HL-60/S4 treated with retinoic acid at 250 ng/mL for 4 days and 3 days (cell line): Measurements from ENCODE around the gene CALCA.

Experiments used
- in situ Hi-C: fragments of 300-500 bp; cut with MboI; formaldehyde crosslinking; loops from 2 replicates; pipeline ENCODE4 v1.7.0; 2022; ENCODE audit warnings: low sequenced_read_pairs

CALCA gene

DNA sequence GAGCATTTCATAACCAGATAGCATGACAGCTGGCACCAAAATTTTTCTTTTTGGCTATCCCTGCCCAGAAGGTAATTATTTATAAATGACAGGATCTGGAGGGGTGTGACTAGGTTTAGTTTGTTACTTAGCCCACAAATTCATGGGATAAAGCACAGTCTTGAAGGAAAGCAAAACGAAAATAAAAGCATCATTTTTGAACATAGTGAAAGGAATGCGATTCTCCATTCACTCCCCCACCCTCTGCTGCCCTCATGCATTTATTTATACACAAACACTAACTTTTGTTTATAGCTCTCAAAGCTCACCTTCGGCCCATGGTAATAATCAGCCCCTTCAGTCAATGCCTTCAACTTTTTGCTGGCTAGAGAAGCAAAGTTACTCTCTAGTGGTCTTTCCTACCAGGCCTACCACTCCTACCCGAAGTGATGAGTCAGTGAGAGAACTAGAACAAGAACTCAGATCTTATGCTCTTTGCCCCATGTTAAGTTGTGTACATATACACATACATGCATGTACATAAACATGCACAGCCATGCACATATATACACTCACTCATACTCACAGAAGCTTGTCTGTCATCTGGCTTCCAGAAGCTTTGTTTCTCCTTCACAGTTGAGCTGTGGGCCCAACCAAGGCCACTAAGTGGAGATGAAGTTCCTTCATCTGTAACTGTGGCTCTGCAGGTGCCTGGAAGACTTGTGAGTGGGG lies 22.6 kb downstream of the CALCA start:
- in situ Hi-C loops, result no loop called here

DNA sequence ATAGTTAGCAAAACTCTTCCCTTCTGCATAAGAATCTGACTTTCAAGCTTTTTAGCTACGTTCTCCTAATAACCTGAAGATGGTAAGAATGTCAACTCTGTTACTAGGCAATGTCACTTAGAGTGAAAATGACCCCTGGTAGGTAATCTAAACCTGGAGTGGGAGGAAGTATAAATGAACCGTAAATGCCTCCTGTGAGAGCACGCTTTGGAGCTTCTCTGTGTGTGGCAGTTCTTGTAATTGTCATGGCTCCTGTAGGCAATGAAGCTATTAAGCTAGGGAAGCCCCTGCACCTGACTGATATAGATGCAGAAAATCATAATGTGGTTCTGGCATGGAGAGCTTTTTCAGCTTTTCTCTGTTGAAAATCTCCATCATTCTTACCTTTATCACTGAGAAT lies 29.4 kb downstream of the CALCA start:
- in situ Hi-C loops, result no loop called here

DNA sequence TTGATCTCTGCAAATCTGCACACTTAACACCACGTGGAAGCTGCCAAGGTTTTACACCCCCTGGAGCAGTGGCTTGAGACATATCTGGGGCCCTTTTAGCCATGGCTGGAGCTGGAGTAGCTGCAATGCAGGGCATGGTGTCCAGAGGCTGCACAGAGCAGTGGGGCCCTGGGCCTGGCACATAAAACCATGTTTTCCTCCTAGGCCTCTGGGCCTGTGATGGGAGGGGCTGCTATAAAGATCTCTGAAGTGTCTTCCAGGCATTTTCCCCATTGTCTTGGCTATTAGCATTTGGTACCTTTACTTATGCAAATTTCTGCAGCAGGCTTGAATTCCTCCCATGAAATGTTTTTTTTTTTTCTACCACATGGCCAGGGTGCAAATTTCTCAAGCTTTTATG lies 33.2 kb downstream of the CALCA start:
- in situ Hi-C loops, result no loop called here

DNA sequence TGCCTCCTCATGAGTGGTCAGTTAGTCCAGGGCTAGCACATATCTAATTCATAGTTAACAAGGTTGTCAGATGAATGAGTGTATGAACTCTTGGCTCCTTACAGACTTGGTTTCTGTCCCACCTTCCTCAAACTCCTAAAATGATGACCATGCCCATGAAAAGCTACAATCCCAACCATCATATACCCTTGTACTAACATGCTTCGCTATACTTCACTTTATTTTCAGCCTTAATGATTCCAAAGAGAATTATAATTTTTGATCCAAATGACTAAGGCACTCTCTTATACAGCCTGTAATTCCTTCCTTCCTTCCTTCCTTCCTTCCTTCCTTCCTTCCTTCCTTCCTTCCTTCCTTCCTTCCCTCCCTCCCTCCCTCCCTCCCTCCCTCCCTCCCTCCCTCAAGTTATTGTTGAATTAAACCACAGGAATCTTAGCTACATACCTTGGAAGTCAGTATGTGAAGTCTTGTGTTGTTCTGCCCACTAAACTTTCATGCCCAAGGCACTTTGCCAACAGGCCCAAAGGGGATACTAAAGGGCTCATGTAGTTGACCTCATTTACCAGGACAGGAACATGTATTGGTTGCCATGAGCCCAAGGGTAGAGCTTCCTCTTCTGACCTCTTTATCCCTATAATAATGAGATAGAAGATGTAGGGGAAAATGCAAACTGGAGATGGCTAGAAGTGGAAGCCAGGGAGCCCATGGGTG lies 37.4 kb downstream of the CALCA start:
- in situ Hi-C loops, result no loop called here

DNA sequence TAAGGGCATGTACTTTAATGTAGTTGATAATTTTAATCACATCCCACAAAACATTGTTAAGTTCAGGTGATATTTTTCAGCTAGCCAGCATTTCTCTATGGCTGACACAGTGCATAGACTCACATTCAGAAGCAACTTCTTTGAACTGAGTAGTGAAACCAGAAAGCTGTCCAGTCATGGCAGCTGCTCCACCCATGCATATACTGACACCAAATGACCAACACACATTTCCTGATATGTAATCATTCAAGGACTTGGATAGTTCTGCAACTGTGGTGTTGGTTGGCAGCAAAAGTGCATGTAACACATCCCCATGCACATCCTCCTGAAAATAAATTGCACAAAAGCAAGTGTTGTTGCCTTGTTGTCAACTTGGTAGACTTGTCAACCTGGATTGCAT lies 39.7 kb downstream of the CALCA start:
- in situ Hi-C loops, result no loop called here

DNA sequence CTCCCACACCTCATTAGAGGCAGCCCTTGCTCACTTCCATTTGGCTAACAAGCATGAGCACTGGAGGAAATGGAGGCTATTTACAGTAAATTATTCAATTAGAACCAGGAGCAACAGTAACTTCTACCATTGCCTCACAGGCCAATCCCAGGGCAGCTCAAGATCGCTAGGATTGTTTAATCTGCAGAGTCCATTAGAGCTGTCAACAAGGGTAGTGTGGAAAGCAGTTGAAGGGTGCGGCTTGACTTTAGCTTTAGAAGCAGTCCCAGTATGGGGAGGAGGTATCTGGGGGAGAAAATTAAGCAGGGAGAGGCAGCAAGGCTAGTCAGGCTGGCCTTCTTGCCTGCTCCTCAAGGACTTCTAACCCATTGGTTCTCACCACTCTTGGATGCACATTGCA lies 41.8 kb downstream of the CALCA start:
- in situ Hi-C loops, result no loop called here

DNA sequence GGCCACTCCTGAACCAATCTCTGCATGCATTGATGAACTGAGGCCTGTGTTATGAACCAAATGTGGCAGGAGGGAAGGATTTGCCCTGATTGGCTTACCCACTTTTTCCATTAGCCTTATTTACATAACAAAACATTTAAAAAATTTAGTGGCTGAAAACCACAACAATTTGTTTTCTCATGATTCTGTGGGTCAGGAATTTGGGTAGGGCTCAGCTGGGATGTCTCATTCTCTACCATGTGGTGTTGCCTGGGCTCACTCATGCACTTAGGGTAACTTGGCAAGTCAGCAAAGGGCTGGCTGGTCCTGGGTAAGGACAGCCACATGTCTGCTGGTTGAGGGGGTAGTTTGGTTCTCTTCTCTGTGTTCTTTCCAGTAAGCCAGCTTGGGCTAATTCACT lies 45.0 kb downstream of the CALCA start:
- in situ Hi-C loops, result no loop called here

DNA sequence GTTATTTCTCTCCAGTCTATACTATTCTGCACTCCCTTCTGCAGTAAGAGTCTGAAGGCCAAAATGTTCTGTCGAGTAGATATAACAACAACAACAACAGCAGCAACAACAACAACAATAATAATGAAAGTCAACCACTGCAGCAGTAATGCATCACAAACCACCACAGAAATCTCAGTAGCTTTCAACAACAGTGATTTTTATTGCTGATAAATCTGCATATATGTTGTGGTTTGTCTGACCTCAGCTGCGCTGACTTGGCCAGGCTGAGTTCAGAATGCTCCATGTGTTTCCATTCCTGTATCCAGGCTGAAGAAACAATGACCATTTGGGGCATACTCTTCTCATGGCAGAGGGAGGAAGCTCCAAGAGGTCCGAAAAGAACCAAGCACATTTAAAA lies 47.8 kb downstream of the CALCA start:
- in situ Hi-C loops, result loop anchor here (25.0 kb wide), 1 partner anchor 387 kb away; no protein-coding TSS in a partner anchor
